ENCODE data around the gene BDH1.
A peak's percentile ranks its signal among the peaks of the same experiment; 100 is the strongest.
"Not testable (repeated sequence)": the region's sequence is repeated elsewhere in the genome, so short reads cannot be mapped to it uniquely, and the experiment has no call there.

Gene BDH1

GRCh38 chr3:197567904-197568681 lies 12.3 kb upstream of the BDH1 start:
- Mint-ChIP-seq H3K4me3 (no peak overlapping the region), H3K9me3 (peaks cover 18 to 47% of the 10 kb centered on the region in 2 donors), H3K27me3 (peaks cover 5% of the 10 kb centered on the region), H3K27ac (no peak overlapping the region), H3K4me1 (no peaks in the 10 kb centered on the region)
- ATAC-seq (no peak), DNase-seq (no peak)

DNA sequence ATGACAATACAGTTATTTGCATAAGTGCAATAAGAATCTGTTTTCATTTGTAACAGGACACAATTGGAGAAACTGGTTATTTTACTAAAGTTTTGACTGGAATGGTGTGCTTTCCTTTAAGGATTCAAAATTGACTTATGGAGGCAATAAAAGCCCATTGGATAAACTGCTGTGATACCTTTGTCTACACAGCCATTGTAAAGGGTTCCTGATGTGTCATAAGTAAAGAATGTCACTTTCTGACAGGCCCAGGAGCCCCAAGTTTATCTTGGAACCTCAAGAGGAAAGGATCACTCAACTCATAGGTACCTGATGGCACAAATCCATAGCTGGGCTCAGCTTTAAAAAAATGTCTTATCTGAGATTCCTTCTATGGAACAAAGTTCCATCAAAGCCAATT lies 10.4 kb upstream of the BDH1 start:
- not testable (repeated sequence) for DNase-seq, H3K27ac Mint-ChIP-seq, ATAC-seq, H3K4me3 Mint-ChIP-seq
- H3K27me3 Mint-ChIP-seq: peaks cover 17% of the 10 kb centered on the region
- peaks cover 13% of the 10 kb centered on the region for H3K4me1 Mint-ChIP-seq
- peaks cover 25 to 55% of the 10 kb centered on the region in 2 donors for H3K9me3 Mint-ChIP-seq

DNA sequence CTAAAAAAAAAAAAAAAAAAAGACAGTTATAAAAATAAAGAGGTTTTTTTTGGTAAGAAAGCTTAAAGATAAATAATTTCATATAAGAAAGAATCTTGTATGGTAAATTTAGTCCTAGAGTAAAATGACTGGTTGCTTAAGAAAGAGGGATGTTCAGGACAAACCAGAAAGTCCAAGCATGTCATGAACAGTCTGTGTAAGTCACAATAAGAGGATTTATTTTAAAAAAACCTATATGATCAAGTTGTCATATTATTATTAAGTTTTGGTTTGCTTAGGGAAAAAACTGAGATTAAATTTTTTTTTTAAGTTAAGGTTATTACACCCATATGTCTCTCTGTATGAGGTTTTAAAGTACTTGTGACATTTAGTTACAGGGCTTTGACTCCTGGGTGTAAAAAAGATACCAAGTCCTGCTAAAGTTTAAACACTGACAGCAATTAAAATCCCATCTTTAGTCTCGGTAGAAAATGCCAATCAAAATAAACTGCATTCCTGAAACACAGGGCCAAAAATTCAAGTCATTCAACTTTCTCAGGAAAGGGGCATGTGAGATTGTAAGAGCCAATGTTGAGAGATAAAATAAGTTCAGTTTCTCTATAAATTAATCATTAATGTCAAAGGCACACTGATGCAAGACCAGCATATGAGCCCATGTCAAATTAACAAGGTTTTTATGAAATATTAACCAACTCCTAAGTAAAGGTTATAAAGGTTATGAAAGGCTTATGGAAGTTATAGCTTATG lies 8.5 kb upstream of the BDH1 start:
- ATAC-seq (no peak), DNase-seq (no peak)
- Mint-ChIP-seq H3K27ac (no peak overlapping the region), H3K9me3 (peaks cover 18 to 36% of the 10 kb centered on the region in 2 donors), H3K27me3 (peaks cover 36% of the 10 kb centered on the region), H3K4me1 (peaks cover 13% of the 10 kb centered on the region), H3K4me3 (no peak overlapping the region)

- H3K27me3 Mint-ChIP-seq: peaks cover 45% of the 10 kb centered on the region
- H3K4me1 Mint-ChIP-seq: peaks cover 13% of the 10 kb centered on the region
- no peak for ATAC-seq
- peak overlapping the region in 1 of 2 donors; percentile 48 for H3K27ac Mint-ChIP-seq
- no peak for DNase-seq
- H3K4me3 Mint-ChIP-seq: peak overlapping the region in 1 of 2 donors; percentile 7
- H3K9me3 Mint-ChIP-seq: peaks cover 18 to 33% of the 10 kb centered on the region in 2 donors
These were observed 6.9 kb upstream of the BDH1 start for GRCh38 chr3:197562398-197563251.

- peak overlapping the region in 1 of 2 donors; percentile 7 for H3K4me3 Mint-ChIP-seq
- DNase-seq: no peak
- H3K4me1 Mint-ChIP-seq: peaks cover 19% of the 10 kb centered on the region
- H3K27ac Mint-ChIP-seq: no peak overlapping the region
- H3K27me3 Mint-ChIP-seq: peaks cover 52% of the 10 kb centered on the region
- ATAC-seq: no peak
- H3K9me3 Mint-ChIP-seq: peaks cover 12 to 26% of the 10 kb centered on the region in 2 donors
These were observed 6.2 kb upstream of the BDH1 start for GRCh38 chr3:197561926-197562325.

DNA sequence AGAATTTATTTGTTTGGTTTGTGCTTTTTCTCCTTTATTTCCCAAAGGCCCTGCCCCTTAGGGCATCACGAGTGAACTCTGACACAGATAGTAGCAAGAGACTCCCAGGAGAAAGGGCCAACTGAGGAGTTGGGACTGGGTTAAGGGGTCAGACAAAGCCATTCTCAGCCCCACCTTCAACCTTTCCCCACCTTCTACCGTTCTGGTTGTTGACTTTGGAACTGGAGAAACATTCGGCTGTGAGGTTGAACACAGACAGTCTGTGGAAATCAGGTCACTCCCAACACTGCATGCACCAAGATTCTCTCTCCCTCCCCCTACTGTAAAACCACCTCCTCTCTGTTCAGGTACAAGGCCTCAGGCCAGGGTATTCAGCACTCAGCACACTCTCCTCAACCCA lies 3.9 kb upstream of the BDH1 start:
- Mint-ChIP-seq H3K27ac (no peak overlapping the region), H3K4me3 (no peak overlapping the region), H3K27me3 (peaks cover 53% of the 10 kb centered on the region), H3K4me1 (peaks cover 22% of the 10 kb centered on the region), H3K9me3 (peaks cover 11 to 25% of the 10 kb centered on the region in 2 donors)
- DNase-seq (no peak), ATAC-seq (no peak)

GRCh38 chr3:197554562-197555280 lies 1.0 kb downstream of the BDH1 start:
- peak; percentile 95 to 97 for DNase-seq
- H3K4me3 Mint-ChIP-seq: peak overlapping the region; percentile 92
- no peaks in the 10 kb centered on the region for H3K9me3 Mint-ChIP-seq
- H3K27ac Mint-ChIP-seq: peak overlapping the region; percentile 95 to 96
- peaks cover 27% of the 10 kb centered on the region for H3K27me3 Mint-ChIP-seq
- peaks cover 35% of the 10 kb centered on the region for H3K4me1 Mint-ChIP-seq
- peak; percentile 96 for ATAC-seq

DNA sequence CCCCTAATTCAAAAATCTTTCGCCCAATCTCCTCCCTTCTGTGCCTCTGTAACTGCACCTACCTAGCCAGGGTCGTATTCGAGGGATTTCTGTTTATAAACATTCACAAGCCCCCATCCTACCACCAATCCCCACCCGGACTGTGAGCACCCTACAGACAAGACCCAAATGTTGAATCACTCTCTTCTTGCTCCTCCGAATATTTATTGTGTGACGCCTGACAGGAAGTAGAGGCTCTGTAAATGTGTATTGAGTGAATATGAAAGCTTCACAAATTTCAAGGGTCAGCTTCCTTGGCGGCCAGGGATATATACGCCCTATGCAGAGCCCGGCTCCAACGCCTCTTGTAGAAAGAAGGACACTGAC lies 1.6 kb downstream of the BDH1 start:
- ATAC-seq (no peak), DNase-seq (no peak)
- H3K27me3 Mint-ChIP-seq: peaks cover 21% of the 10 kb centered on the region
- H3K9me3 Mint-ChIP-seq: no peaks in the 10 kb centered on the region
- peak overlapping the region; percentile 95 to 98 for H3K27ac Mint-ChIP-seq
- H3K4me1 Mint-ChIP-seq: peaks cover 35% of the 10 kb centered on the region
- H3K4me3 Mint-ChIP-seq: peak overlapping the region; percentile 92

DNA sequence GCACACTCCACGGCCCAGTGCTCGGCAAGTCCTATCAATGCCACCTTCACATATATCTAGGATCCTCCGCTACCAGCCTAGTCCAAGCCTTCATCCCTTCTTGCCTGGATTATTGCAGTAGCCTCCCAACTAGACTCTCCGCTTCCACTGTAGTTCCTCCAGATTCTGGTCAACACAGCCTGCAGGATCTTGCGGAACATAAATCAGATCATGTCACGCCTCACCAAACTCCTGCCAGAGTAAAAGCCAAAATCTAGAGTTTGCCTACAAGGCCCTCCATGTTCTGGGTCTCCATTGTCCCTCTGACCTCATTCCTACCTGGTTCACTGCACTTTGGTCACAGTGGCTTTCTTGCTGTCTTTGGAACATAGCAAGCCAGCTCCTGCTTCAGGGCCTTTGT lies 3.6 kb downstream of the BDH1 start:
- no peak for DNase-seq
- Mint-ChIP-seq H3K27ac (peak overlapping the region in 1 of 2 donors; percentile 60), H3K9me3 (no peaks in the 10 kb centered on the region), H3K27me3 (peaks cover 4% of the 10 kb centered on the region), H3K4me1 (peaks cover 43% of the 10 kb centered on the region), H3K4me3 (no peak overlapping the region)
- no peak for ATAC-seq

DNA sequence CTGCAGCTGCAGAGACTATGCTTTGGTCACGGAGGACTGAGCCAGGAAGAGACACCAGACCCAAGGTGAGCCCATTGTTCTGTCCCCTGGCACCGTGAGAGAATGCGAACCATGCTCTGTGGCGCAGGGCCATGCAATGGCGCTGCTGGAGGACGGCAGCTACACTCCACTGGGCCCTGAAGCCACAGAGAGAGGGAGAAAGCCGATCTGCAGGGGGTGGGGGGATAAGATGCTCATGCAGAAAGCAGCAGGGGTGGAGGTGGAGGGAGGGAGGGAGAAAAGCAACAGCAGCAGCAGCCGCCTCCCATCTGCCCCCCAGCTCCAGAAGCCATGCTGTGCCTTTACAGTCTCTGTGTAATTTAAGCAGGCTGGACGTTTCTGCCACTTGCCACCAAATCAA lies 5.3 kb downstream of the BDH1 start:
- H3K4me1 Mint-ChIP-seq: peaks cover 41% of the 10 kb centered on the region
- no peaks in the 10 kb centered on the region for H3K27me3 Mint-ChIP-seq
- H3K4me3 Mint-ChIP-seq: no peak overlapping the region
- H3K27ac Mint-ChIP-seq: no peak overlapping the region
- H3K9me3 Mint-ChIP-seq: no peaks in the 10 kb centered on the region
- ATAC-seq (no peak), DNase-seq (no peak)

GRCh38 chr3:197549261-197549885 lies 6.4 kb downstream of the BDH1 start:
- Mint-ChIP-seq H3K27me3 (no peaks in the 10 kb centered on the region), H3K4me3 (no peak overlapping the region), H3K9me3 (no peaks in the 10 kb centered on the region), H3K4me1 (peaks cover 39% of the 10 kb centered on the region), H3K27ac (no peak overlapping the region)
- DNase-seq: no peak
- no peak for ATAC-seq

DNA sequence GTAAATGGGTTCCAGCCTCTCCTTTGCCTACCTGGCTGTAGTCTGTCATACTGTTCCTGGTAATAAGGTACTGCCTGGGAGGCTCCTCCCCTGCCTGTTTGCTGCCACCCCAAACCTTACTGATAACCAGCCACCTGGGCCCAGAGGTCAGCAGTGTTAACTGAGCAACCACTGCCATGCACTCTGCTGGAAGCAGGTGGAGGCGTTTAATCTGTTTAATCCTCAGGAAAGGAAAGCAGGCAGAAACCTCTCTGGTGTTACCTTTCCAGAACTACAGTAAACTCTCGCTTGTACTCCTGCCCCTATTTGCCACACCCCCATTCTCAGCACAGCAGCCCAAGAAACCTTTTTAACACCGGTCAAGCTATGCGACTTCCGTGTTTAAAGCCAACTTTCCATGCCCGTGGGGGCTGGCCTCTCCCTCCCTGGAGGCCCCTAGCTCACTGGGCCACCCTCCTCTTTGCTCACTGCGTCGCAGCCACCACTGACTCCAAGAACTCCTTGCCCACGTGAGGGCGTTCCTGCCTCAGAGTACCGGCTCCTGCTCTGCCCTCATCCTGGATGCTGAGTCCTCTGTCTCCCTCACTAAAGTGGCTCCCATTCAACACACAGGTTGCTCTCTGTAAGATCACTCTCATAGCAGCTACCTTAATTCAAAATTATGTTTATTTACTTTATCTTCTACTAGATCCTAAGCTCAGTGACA lies 8.3 kb downstream of the BDH1 start:
- ATAC-seq (no peak), DNase-seq (no peak)
- Mint-ChIP-seq H3K9me3 (no peaks in the 10 kb centered on the region), H3K27me3 (no peaks in the 10 kb centered on the region), H3K4me3 (no peak overlapping the region), H3K4me1 (peaks cover 22% of the 10 kb centered on the region), H3K27ac (peak overlapping the region in 1 of 2 donors; percentile 81)

DNA sequence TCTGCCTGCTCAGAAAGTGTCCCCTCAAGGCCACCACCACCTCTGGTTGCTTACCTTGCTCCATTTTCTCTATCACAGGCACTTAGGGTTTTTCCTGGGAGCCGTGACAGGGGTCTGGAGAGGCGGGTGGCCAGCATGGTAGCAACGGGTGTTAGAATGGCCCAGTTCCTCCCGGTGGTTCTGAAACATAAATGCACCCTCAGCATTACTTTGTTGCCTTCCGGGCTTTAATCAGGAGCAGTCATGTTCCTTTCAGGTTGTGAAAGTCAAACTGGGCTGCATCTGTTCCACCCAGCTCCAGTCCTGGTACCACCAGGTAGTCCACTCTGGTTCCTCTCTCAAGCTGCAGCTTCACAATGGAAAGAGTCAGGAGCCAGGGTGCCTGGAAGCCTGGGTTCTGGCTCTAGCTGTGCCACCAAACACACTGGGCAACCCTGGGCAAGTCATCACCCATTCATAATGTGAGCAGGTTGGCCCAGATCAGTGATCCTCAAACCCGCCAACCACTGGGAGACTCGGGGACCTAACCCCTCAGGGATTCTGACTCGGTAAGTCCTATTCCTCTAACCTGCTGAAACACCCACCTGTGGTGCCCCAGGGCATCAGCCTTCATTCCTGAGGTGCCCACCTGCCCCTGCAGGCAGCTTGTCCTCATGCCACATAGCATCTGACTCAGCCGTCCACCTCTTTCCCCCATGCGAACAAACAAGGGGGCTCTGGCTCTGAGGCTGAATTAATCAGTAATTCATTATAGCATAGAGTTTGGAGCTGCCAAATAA lies 9.3 kb downstream of the BDH1 start:
- Mint-ChIP-seq H3K27ac (peak overlapping the region in 1 of 2 donors; percentile 54), H3K4me3 (no peak overlapping the region), H3K4me1 (peaks cover 15% of the 10 kb centered on the region), H3K27me3 (no peaks in the 10 kb centered on the region), H3K9me3 (no peaks in the 10 kb centered on the region)
- ATAC-seq: no peak
- no peak for DNase-seq

Measured in stimulated activated naive CD8-positive, alpha-beta T cell treated with anti-CD3 and anti-CD28 coated beads, Interleukin-15, amount 100 ng/mL, for 72 hours (primary cell).